Liver (tissue), 3 donors: ENCODE results near the gene LRRC30.

Experiments
- CTCF ChIP-seq: fragments of 150-350 bp; IDR thresholded peaks from 2 replicates; pipeline ENCODE4 v1.5.1; 2017; ENCODE audit warnings: improper control_type of control experiment, low read depth, low read length; ENCODE audit not compliant: missing input control
- EGR1 ChIP-seq, 2 donors: IDR thresholded peaks; 2 replicates each; pipeline ENCODE4 v1.6.1; 2016 to 2018; ENCODE audit warnings: antibody characterized with exemption in 2 of 2, low read depth in 2 of 2
- GABPA ChIP-seq, 2 donors: IDR thresholded peaks in 1 of 2; conservative IDR thresholded peaks in 1 of 2; 2 replicates each; pipeline ENCODE4 v1.6.1; 2016; ENCODE audit warnings: antibody characterized with exemption in 2 of 2, mild to moderate bottlenecking in 1 of 2, moderate library complexity in 1 of 2
- MAX ChIP-seq: IDR thresholded peaks from 2 replicates; pipeline ENCODE4 v1.6.1; 2016; ENCODE audit warnings: antibody characterized with exemption
- REST ChIP-seq: IDR thresholded peaks from 2 replicates; pipeline ENCODE4 v1.6.1; 2016; ENCODE audit warnings: antibody characterized with exemption, mild to moderate bottlenecking
- RXRA ChIP-seq, 2 donors: IDR thresholded peaks; 2 replicates each; pipeline ENCODE4 v1.6.1; 2017 to 2018; ENCODE audit warnings: antibody characterized with exemption in 2 of 2, mild to moderate bottlenecking in 1 of 2
- TAF1 ChIP-seq: conservative IDR thresholded peaks from 2 replicates; pipeline ENCODE4 v1.6.1; 2016; ENCODE audit warnings: antibody characterized with exemption, mild to moderate bottlenecking
- YY1 ChIP-seq: IDR thresholded peaks from 2 replicates; pipeline ENCODE4 v1.6.1; 2016; ENCODE audit warnings: antibody characterized with exemption, mild to moderate bottlenecking
- donor health status: healthy.
- donor health status: healthy.

GRCh38 chr18:7202169-7202568 is 28.7 kb upstream of the LRRC30 start:
- TF ChIP-seq CTCF (no peak), MAX (no peak), REST (no peak), TAF1 (no peak), RXRA (IDR thresholded peaks at IDR 0.05) (no peak), GABPA (IDR thresholded peaks at IDR 0.05 in 1 of 2, conservative IDR thresholded peaks at IDR 0.05 in 1 of 2) (no peak), YY1 (no peak), EGR1 (IDR thresholded peaks at IDR 0.05; ENCODE audit: low read depth in 2 of 2) (no peak)
